HG03175 (cell line): ENCODE results near the gene ATF6B.

Source experiments
- ATAC-seq: cut with Tn5 transposase; IDR thresholded peaks from one replicate; pipeline ENCODE4 v1.9.1; 2021; ENCODE audit warnings: mild to moderate bottlenecking, moderate library complexity; ENCODE audit not compliant: unreplicated experiment

The ATF6B gene

GRCh38 chr6:32127717-32128592, at the start of gene ATF6B:
Gene ATF6B (minus strand): TSS chr6:32128246. CDS start chr6:32128207, 39 bp downstream.
- ATAC-seq: peak; percentile 92

GRCh38 chr6:32177183-32177787, 49.2 kb upstream of the ATF6B start:
- no peak for ATAC-seq

GRCh38 chr6:32176476-32177182, 48.6 kb upstream of the ATF6B start:
- ATAC-seq: no peak

GRCh38 chr6:32175711-32176475, 47.8 kb upstream of the ATF6B start, which contains the start of gene AGPAT1:
Gene AGPAT1 (minus strand): TSS chr6:32176084. CDS start chr6:32171496, 4,588 bp downstream.
- ATAC-seq: peak; percentile 50

- no peak for ATAC-seq
Measured at GRCh38 chr6:32175322-32175710, 47.3 kb upstream of the ATF6B start.

GRCh38 chr6:32174416-32174815, 46.4 kb upstream of the ATF6B start:
- ATAC-seq: no peak

- no peak for ATAC-seq
Measured at GRCh38 chr6:32173051-32173727, 45.1 kb upstream of the ATF6B start.

GRCh38 chr6:32171234-32171633, 43.2 kb upstream of the ATF6B start:
- no peak for ATAC-seq

GRCh38 chr6:32170294-32170693, 42.2 kb upstream of the ATF6B start:
- no peak for ATAC-seq

- ATAC-seq: no peak
Measured at GRCh38 chr6:32168807-32169591, 41.0 kb upstream of the ATF6B start.

GRCh38 chr6:32168350-32168749, 40.3 kb upstream of the ATF6B start:
- ATAC-seq: no peak

GRCh38 chr6:32167761-32168262, 39.8 kb upstream of the ATF6B start:
- no peak for ATAC-seq

- no peak for ATAC-seq
Measured at GRCh38 chr6:32167154-32167760, 39.2 kb upstream of the ATF6B start.

- no peak for ATAC-seq
Measured at GRCh38 chr6:32166411-32167061, 38.5 kb upstream of the ATF6B start.

GRCh38 chr6:32164295-32164694, 36.2 kb upstream of the ATF6B start, which contains the start of gene EGFL8:
Gene EGFL8 (plus strand): TSS chr6:32164595. CDS start chr6:32166166, 1,571 bp downstream.
- no peak for ATAC-seq

- no peak for ATAC-seq
Measured at GRCh38 chr6:32163559-32164258, 35.7 kb upstream of the ATF6B start.

GRCh38 chr6:32158052-32158451, 30.0 kb upstream of the ATF6B start:
- no peak for ATAC-seq

GRCh38 chr6:32156891-32157290, 28.8 kb upstream of the ATF6B start:
- no peak for ATAC-seq
